HEK293T (cell line): ENCODE results near the gene PFKP.

Experiments used
- ARNT ChIP-seq: fragments of 450-650 bp; IDR thresholded peaks from 2 replicates; pipeline ENCODE4 v1.6.1; 2017; ENCODE audit warnings: mild to moderate bottlenecking
- BHLHE40 ChIP-seq: fragments of 450-650 bp; IDR thresholded peaks from 2 replicates; pipeline ENCODE4 v1.6.1; 2016; ENCODE audit warnings: mild to moderate bottlenecking, moderate library complexity, borderline replicate concordance
- ELF4 ChIP-seq: fragments of 450-650 bp; IDR thresholded peaks from 2 replicates; pipeline ENCODE4 v1.6.1; 2017; ENCODE audit warnings: antibody characterized with exemption
- FOXA1 ChIP-seq: fragments of 450-650 bp; IDR thresholded peaks from 2 replicates; pipeline ENCODE4 v1.6.1; 2016; ENCODE audit warnings: mild to moderate bottlenecking
- FOXK2 ChIP-seq: fragments of 450-650 bp; IDR thresholded peaks from 2 replicates; pipeline ENCODE4 v1.6.1; 2016; ENCODE audit warnings: mild to moderate bottlenecking
- HDGF ChIP-seq: fragments of 450-650 bp; IDR thresholded peaks from 2 replicates; pipeline ENCODE4 v1.6.1; 2017; ENCODE audit warnings: antibody characterized with exemption, borderline replicate concordance
- NFRKB ChIP-seq: fragments of 450-650 bp; IDR thresholded peaks from 2 replicates; pipeline ENCODE4 v1.6.1; 2016; ENCODE audit warnings: mild to moderate bottlenecking, moderate library complexity
- SP1 ChIP-seq: fragments of 450-650 bp; IDR thresholded peaks from 2 replicates; pipeline ENCODE4 v1.6.1; 2017
- SUZ12 ChIP-seq: fragments of 450-650 bp; IDR thresholded peaks from 2 replicates; pipeline ENCODE4 v1.6.1; 2016; ENCODE audit warnings: mild to moderate bottlenecking
- TARDBP ChIP-seq: fragments of 450-650 bp; IDR thresholded peaks from 2 replicates; pipeline ENCODE4 v1.6.1; 2016
- ZNF384 ChIP-seq: fragments of 450-650 bp; IDR thresholded peaks from 2 replicates; pipeline ENCODE4 v1.6.1; 2016
- TF ChIP-seq, protein P1 (sequence below): fragments of 450-650 bp; IDR thresholded peaks from 2 replicates; pipeline ENCODE4 v1.6.1; 2016

- no peak for TF ChIP-seq FOXA1
- no peak for TF ChIP-seq SP1
- TF ChIP-seq BHLHE40 = no peak
- no peak for TF ChIP-seq ZNF384
- TF ChIP-seq ELF4 = no peak
- no peak for TF ChIP-seq HDGF
- no peak for TF ChIP-seq FOXK2
- TF ChIP-seq ARNT = no peak
- no peak for TF ChIP-seq SUZ12
- no peak for TF ChIP-seq TARDBP
- TF ChIP-seq NFRKB = no peak
- TF ChIP-seq, protein P1, sequence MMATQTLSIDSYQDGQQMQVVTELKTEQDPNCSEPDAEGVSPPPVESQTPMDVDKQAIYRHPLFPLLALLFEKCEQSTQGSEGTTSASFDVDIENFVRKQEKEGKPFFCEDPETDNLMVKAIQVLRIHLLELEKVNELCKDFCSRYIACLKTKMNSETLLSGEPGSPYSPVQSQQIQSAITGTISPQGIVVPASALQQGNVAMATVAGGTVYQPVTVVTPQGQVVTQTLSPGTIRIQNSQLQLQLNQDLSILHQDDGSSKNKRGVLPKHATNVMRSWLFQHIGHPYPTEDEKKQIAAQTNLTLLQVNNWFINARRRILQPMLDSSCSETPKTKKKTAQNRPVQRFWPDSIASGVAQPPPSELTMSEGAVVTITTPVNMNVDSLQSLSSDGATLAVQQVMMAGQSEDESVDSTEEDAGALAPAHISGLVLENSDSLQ = no peak
Measured at GRCh38 chr10:3108033-3108432, 40.7 kb downstream of the PFKP start.
